Cardiac muscle cell (in vitro differentiated cells and primary cell): ENCODE data around the gene CLCN3. TPM values are rescaled to one million over a fixed set of nuclear protein-coding genes. Genes with fewer than 3 reads are reported as not detected.

Experiments used
- DNase-seq, 2 donors: peaks; one replicate each; pipeline versions ENCODE4 v3.0.0 to v3.0.0-alpha.2; 2010 to 2017; ENCODE audit warnings: low read depth in 1 of 2, low spot score in 1 of 2
- H3K27ac ChIP-seq: fragments of 200-600 bp; sonication (generic); 2 replicates; pipeline ENCODE4 v1.5.1; 2016
- H3K27me3 ChIP-seq: fragments of 200-600 bp; sonication (generic); 2 replicates; pipeline ENCODE4 v1.6.0; 2016; ENCODE audit warnings: control low read depth
- H3K36me3 ChIP-seq: fragments of 200-600 bp; sonication (generic); 2 replicates; pipeline ENCODE4 v1.5.1; 2016; ENCODE audit warnings: control low read depth
- H3K4me1 ChIP-seq: fragments of 200-600 bp; sonication (generic); 2 replicates; pipeline ENCODE4 v1.8.1; 2017; ENCODE audit warnings: low read depth, mild to moderate bottlenecking, mixed run types
- H3K4me3 ChIP-seq: fragments of 200-600 bp; sonication (generic); 2 replicates; pipeline ENCODE4 v1.5.1; 2016; ENCODE audit warnings: mild to moderate bottlenecking
- H3K9me3 ChIP-seq: fragments of 200-600 bp; sonication (generic); 2 replicates; pipeline ENCODE4 v1.5.1; 2017; ENCODE audit warnings: low read depth, mild to moderate bottlenecking, control low read depth
- polyA plus RNA-seq: library from polyadenylated mRNA; unstranded; fragments of >200 nt; fragmentation: Nextera tagmentation; extraction: Ambion mirVana; gene quantifications from 2 replicates; pipeline ENCODE4 v1.2.1, GENCODE V29; 2016
- total RNA-seq: library from RNA; depleted of rRNA; stranded (reverse); fragments of >200 nt; gene quantifications from 2 replicates; pipeline ENCODE4 v1.2.3, GENCODE V29; 2016
- TF ChIP-seq, protein P1 (sequence below): IDR thresholded peaks from 2 replicates; pipeline ENCODE4 v1.5.1; 2012; ENCODE audit warnings: low read depth, mild to moderate bottlenecking, low read length

Gene CLCN3
- total and polyA plus RNA-seq, 2 experiments from 2014 or later, result 22.4 to 48.7 TPM

DNA sequence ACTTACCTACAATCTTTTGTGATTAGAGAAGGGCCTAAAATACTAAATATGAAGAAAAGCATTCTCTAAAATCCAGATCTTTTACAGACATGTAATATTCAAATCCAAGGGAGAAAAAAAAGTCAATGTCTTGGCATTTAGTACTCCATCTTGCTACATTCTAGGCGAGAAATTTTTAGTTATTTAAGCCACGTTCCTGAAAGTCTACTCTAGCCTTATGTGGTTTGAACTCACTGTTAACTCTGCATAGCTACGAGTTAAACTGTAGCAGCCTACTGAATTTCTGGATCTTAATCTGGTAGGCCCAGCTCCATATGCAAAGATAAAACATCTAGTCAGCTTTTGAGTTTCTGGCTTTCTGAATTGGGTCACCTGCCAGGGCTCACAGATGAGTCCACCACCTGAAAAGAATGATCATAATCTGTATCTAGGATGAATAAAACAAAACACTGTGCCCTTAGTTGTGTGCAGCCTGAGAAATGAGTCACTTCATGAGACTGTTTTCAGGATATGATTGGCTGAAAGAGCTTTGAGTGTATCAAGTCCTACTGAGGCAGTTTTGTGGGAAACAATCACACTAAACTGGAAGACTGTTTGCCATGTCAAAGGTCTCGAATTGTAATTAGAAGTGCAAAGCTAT is 4.8 kb upstream of the CLCN3 start:
- TF ChIP-seq, protein P1, sequence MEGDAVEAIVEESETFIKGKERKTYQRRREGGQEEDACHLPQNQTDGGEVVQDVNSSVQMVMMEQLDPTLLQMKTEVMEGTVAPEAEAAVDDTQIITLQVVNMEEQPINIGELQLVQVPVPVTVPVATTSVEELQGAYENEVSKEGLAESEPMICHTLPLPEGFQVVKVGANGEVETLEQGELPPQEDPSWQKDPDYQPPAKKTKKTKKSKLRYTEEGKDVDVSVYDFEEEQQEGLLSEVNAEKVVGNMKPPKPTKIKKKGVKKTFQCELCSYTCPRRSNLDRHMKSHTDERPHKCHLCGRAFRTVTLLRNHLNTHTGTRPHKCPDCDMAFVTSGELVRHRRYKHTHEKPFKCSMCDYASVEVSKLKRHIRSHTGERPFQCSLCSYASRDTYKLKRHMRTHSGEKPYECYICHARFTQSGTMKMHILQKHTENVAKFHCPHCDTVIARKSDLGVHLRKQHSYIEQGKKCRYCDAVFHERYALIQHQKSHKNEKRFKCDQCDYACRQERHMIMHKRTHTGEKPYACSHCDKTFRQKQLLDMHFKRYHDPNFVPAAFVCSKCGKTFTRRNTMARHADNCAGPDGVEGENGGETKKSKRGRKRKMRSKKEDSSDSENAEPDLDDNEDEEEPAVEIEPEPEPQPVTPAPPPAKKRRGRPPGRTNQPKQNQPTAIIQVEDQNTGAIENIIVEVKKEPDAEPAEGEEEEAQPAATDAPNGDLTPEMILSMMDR, result no peak
- DNase-seq, result no peak
- Histone ChIP-seq H3K4me1 (peaks cover 9% of the 10 kb centered on the region), H3K27me3 (no peaks in the 10 kb centered on the region), H3K27ac (no peak overlapping the region), H3K36me3 (no peaks in the 10 kb centered on the region), H3K4me3 (no peak overlapping the region), H3K9me3 (no peaks in the 10 kb centered on the region)

DNA sequence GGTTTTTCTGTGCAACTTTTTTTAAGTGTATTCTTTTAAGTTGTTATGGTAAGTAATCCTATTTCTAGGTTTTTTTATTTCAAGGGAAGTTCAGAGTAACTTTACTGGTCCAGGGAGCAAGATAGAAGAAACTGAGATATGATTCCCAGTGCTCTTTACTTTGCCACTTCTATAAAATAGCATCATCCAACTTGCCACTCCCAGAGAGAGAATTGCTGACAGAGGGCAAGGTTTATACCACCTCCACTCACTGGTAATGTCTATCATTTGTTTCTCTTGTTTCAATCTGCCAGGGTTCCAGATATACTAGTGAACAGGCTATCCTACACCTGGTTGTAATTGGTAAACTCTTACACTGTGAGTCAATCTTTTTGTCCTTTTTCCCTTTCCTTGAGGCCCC is 3.5 kb upstream of the CLCN3 start:
- TF ChIP-seq, protein P1, result no peak
- no peaks in the 10 kb centered on the region for H3K27me3 ChIP-seq
- H3K4me1 ChIP-seq, result no peaks in the 10 kb centered on the region
- H3K9me3 ChIP-seq, result no peaks in the 10 kb centered on the region
- no peaks in the 10 kb centered on the region for H3K36me3 ChIP-seq
- H3K4me3 ChIP-seq, result no peak overlapping the region
- DNase-seq, result no peak
- no peak overlapping the region for H3K27ac ChIP-seq

DNA sequence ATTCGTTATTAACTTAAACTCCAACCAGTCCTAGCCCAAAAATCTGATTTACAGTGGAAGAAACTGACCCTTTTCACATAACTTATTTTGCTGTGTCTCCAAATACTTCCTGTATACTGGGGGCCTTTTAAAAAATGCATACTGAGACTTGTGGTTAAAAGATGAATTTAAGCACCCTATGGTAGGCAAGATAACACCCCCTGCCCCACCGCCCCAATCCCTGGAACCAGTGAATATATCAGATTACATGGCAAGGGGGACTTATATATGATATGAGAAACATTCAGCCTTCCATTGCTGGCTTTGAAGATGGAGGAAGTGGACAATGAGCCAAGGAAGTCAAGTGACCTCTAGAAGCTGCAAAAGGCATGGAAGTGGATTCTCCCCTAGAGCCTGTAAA is 3.1 kb upstream of the CLCN3 start:
- TF ChIP-seq, protein P1, result no peak
- no peak overlapping the region for H3K27ac ChIP-seq
- no peak overlapping the region for H3K4me3 ChIP-seq
- no peaks in the 10 kb centered on the region for H3K9me3 ChIP-seq
- H3K4me1 ChIP-seq, result peaks cover 2% of the 10 kb centered on the region
- DNase-seq, result no peak
- H3K27me3 ChIP-seq, result no peaks in the 10 kb centered on the region
- no peaks in the 10 kb centered on the region for H3K36me3 ChIP-seq

DNA sequence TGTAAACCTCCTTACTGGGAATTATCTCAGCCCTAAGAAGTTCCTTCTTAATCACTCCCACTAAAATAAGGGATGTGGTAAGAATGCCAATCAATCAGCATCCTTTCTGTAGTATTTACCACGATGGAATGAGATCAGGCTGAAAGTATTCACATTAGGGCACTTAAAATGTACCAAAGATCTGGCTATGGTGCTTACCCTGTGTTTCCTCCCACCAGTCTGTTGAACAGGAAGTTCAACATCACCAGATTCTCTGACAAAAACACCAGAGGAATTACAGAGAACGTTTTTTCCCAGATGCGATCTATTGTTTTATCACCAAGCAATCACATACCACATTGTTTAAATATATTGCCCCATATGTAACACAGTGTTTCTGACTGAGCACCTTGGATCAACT is 2.1 kb upstream of the CLCN3 start:
- H3K9me3 ChIP-seq, result no peaks in the 10 kb centered on the region
- peaks cover 9% of the 10 kb centered on the region for H3K4me1 ChIP-seq
- H3K36me3 ChIP-seq, result no peaks in the 10 kb centered on the region
- H3K27me3 ChIP-seq, result no peaks in the 10 kb centered on the region
- DNase-seq, result no peak
- TF ChIP-seq, protein P1, result no peak
- no peak overlapping the region for H3K27ac ChIP-seq
- no peak overlapping the region for H3K4me3 ChIP-seq

DNA sequence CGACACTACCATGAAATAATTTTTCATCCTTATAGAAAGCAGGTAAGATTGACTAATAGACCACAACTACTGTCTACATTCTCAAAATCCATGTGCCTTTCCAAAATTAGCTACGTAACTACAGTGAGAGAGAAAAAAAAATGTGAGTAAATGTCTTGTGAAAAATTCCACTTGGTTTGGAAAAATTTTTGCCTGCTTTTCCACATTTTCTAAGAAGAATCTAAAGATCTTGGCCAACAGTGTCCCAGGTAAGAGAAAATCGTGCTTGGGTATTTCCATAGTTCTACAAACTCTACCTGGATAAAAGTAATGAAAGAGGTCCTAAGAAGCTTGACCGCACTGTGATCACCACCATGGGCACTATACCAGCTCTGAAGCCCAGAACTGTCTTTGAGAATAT is 1.4 kb upstream of the CLCN3 start:
- Histone ChIP-seq H3K27me3 (no peaks in the 10 kb centered on the region), H3K4me1 (peaks cover 9% of the 10 kb centered on the region), H3K36me3 (no peaks in the 10 kb centered on the region), H3K27ac (peak overlapping the region; percentile 96), H3K9me3 (no peaks in the 10 kb centered on the region), H3K4me3 (peak overlapping the region; percentile 75)
- TF ChIP-seq, protein P1, result no peak
- no peak for DNase-seq

DNA sequence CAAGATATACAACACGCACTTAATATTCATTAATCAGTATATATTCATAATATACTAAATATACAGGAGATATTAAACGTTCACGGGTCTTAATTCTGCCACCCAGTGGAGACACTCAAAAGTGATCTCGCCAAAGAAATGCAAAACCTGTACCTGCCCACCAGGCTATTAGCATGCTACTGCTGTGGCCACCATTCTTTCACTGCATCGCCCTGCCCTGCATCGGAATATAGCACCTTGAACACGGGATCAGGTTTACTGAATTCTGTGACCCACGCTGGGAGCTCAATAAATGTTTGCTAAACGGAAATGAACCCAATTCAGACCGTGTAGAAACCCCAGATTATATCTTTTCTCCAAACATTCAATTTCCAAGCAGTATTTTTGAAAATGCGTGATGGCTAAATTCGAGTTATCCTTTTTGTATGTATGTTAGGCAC is 840 bp upstream of the CLCN3 start:
- H3K36me3 ChIP-seq, result no peaks in the 10 kb centered on the region
- H3K9me3 ChIP-seq, result no peaks in the 10 kb centered on the region
- H3K4me1 ChIP-seq, result peaks cover 9% of the 10 kb centered on the region
- DNase-seq, result peak; percentile 56 to 65
- H3K27me3 ChIP-seq, result no peaks in the 10 kb centered on the region
- peak overlapping the region; percentile 75 for H3K4me3 ChIP-seq
- TF ChIP-seq, protein P1, result peak; percentile 56
- peak overlapping the region; percentile 96 for H3K27ac ChIP-seq
